Activated CD8-positive, alpha-beta T cell treated with anti-CD3 and anti-CD28 coated beads for 36 hours (primary cell): ENCODE measurements around the gene KCNS1. TPM values are rescaled to one million over a fixed set of nuclear protein-coding genes. Genes with fewer than 3 reads are reported as not detected.

Experiments
- ATAC-seq: fragments of 200-7000 bp; cut with Tn5 transposase; one replicate; pipeline ENCODE4 v1.10.0; 2021; ENCODE audit warnings: mild to moderate bottlenecking, moderate library complexity
- CTCF ChIA-PET: fragments of 350-600 bp; sonication (Branson Sonifier 250); formaldehyde crosslinking; loops from one replicate; lab custom pipeline; 2021; ENCODE audit warnings: antibody characterized with exemption; lab: Charles Lee
- POLR2A ChIA-PET: fragments of 350-600 bp; sonication (Branson Sonifier 250); formaldehyde crosslinking; loops from one replicate; lab custom pipeline; 2021; ENCODE audit warnings: antibody characterized with exemption; lab: Charles Lee
- DNase-seq: peaks from one replicate; pipeline ENCODE4 v3.0.0-alpha.2; 2020
- H3K27ac Mint-ChIP-seq: one replicate; pipeline ENCODE4 v1.8.0; 2021; ENCODE audit warnings: mild to moderate bottlenecking, mixed read lengths
- H3K27me3 Mint-ChIP-seq: one replicate; pipeline ENCODE4 v1.8.0; 2021; ENCODE audit warnings: mixed read lengths
- H3K36me3 Mint-ChIP-seq: one replicate; pipeline ENCODE4 v1.8.0; 2021; ENCODE audit warnings: low read depth, mixed read lengths
- H3K4me1 Mint-ChIP-seq: one replicate; pipeline ENCODE4 v1.8.0; 2021; ENCODE audit warnings: low read depth, mixed read lengths
- H3K4me3 Mint-ChIP-seq: one replicate; pipeline ENCODE4 v1.8.0; 2021; ENCODE audit warnings: mild to moderate bottlenecking, moderate library complexity, mixed read lengths
- H3K9me3 Mint-ChIP-seq: one replicate; pipeline ENCODE4 v1.8.0; 2021; ENCODE audit warnings: mixed read lengths
- CTCF ChIP-seq: fragments of 200-600 bp; IDR thresholded peaks from one replicate; pipeline ENCODE4 v1.8.0; 2022; ENCODE audit warnings: antibody characterized with exemption, mild to moderate bottlenecking
- intact Hi-C: fragments of 100-400 bp; cut with micrococcal nuclease; formaldehyde crosslinking; loops from one replicate; pipeline ENCODE4 v1.10.0; 2022
- total RNA-seq, 2 experiments: library from RNA; stranded (reverse); gene quantifications; one replicate each; pipeline ENCODE4 v1.2.3, GENCODE V29; 2021

KCNS1 gene
- total RNA-seq, 2 experiments from 2014 or later, result 0.38 to 0.54 TPM

DNA sequence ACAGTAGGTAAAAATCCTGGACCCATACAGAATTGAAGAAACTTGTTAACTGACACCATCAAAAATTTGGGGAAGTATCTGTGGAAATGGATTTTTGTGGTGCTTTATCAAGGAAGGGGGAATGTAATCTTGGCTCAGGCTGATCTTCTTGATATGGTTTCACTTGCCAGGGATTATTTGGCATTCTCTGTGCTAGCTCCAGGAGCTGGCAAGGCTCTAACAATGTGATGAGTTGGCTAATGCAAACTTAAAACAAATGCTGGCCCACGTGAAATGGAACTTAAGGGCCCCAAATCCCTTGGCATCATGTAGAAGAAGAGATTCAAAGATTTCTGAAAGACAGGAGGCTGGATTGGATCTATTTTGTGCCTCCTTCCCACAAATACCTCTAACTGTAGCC is 13.1 kb downstream of the KCNS1 start:
- DNase-seq (no peak), ATAC-seq (no peak)
- Mint-ChIP-seq H3K4me3 (no peak overlapping the region), H3K4me1 (peaks cover 2% of the 10 kb centered on the region), H3K27me3 (no peaks in the 10 kb centered on the region), H3K27ac (no peak overlapping the region), H3K36me3 (peaks cover 51% of the 10 kb centered on the region), H3K9me3 (peaks cover 1% of the 10 kb centered on the region)
- CTCF ChIA-PET, result interaction anchor here (2.1 to 3.9 kb wide), 3 partner anchors 9 to 44 kb away, joined by 6 to 28 read pairs (median 9); no protein-coding TSS in a partner anchor
- no peak for TF ChIP-seq CTCF
- intact Hi-C loops, result no loop called here
- POLR2A ChIA-PET, result no interaction called here

- ATAC-seq (no peak), DNase-seq (no peak)
- no peaks in the 10 kb centered on the region for H3K27me3 Mint-ChIP-seq
- H3K27ac Mint-ChIP-seq, result peak overlapping the region; percentile 30
- intact Hi-C loops, result no loop called here
- ChIA-PET POLR2A (interaction anchor here (0.8 to 1.5 kb wide), 3 partner anchors 8 to 15 kb away, joined by 3 to 4 read pairs (median 3); no protein-coding TSS in a partner anchor), CTCF (interaction anchor here (0.6 to 3.9 kb wide), 5 partner anchors 9 to 130 kb away, joined by 3 to 28 read pairs (median 6); no protein-coding TSS in a partner anchor)
- peaks cover 56% of the 10 kb centered on the region for H3K36me3 Mint-ChIP-seq
- H3K9me3 Mint-ChIP-seq, result peaks cover 2% of the 10 kb centered on the region
- TF ChIP-seq CTCF, result no peak
- H3K4me1 Mint-ChIP-seq, result peaks cover 2% of the 10 kb centered on the region
- no peak overlapping the region for H3K4me3 Mint-ChIP-seq
Measured at GRCh38 chr20:45087097-45087790, 13.7 kb downstream of the KCNS1 start.

DNA sequence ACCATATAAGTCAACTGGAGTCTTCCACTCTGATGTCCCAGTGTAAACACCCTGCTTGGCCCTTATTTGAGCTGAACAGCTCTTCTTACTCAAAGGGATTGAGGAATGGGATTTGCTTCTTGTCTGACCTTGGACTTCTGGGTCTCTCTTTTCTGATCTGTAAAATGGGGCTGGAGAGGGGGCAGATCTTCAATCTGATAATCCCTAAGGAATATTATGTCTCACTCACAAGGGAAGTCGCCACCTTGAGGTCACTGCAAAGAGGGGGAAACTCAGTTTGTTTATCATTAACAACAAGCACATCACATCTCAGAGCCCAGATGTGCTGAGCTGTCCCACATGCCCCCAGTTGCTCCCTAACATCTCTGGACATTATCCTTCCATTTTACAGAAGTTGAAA is 15.1 kb downstream of the KCNS1 start:
- ATAC-seq (no peak), DNase-seq (no peak)
- Mint-ChIP-seq H3K9me3 (peaks cover 7% of the 10 kb centered on the region), H3K4me3 (no peak overlapping the region), H3K36me3 (peaks cover 70% of the 10 kb centered on the region), H3K4me1 (peaks cover 2% of the 10 kb centered on the region), H3K27me3 (no peaks in the 10 kb centered on the region), H3K27ac (peak overlapping the region; percentile 35)
- CTCF ChIA-PET, result interaction anchor here (0.8 to 3.9 kb wide), 4 partner anchors 11 to 128 kb away, joined by 3 to 28 read pairs (median 6); no protein-coding TSS in a partner anchor
- TF ChIP-seq CTCF, result no peak
- POLR2A ChIA-PET, result interaction anchor here (0.8 to 1.5 kb wide), 3 partner anchors 10 to 47 kb away, joined by 3 to 4 read pairs (median 3); no protein-coding TSS in a partner anchor
- intact Hi-C loops, result no loop called here

DNA sequence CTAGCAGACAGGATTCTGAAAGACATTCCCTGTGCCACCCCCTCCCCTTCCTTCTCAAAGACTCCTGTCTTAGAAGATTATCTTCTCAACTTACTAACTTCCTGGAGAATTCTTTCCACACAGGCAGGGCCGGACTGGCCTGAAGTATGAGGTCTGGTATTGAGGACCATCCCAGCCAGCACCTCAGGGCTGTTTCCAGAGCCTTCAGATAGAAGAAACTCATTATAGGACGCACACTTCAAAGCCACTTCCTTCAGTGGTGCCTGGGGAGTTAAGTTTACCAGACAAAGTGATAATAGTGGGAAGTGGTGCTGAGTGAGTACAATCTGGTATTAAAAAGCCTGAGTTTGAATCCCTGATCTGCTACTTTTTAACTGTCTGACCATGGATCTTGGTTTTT is 15.6 kb downstream of the KCNS1 start:
- intact Hi-C loops, result no loop called here
- CTCF ChIA-PET, result interaction anchor here (3.9 kb wide), 1 partner anchor 11 kb away, joined by 28 read pairs; no protein-coding TSS in a partner anchor
- TF ChIP-seq CTCF, result no peak
- POLR2A ChIA-PET, result no interaction called here
- peak overlapping the region; percentile 35 for H3K27ac Mint-ChIP-seq
- DNase-seq, result no peak
- H3K36me3 Mint-ChIP-seq, result peaks cover 73% of the 10 kb centered on the region
- ATAC-seq, result no peak
- H3K27me3 Mint-ChIP-seq, result no peaks in the 10 kb centered on the region
- no peak overlapping the region for H3K4me3 Mint-ChIP-seq
- H3K4me1 Mint-ChIP-seq, result peaks cover 2% of the 10 kb centered on the region
- H3K9me3 Mint-ChIP-seq, result peaks cover 7% of the 10 kb centered on the region

DNA sequence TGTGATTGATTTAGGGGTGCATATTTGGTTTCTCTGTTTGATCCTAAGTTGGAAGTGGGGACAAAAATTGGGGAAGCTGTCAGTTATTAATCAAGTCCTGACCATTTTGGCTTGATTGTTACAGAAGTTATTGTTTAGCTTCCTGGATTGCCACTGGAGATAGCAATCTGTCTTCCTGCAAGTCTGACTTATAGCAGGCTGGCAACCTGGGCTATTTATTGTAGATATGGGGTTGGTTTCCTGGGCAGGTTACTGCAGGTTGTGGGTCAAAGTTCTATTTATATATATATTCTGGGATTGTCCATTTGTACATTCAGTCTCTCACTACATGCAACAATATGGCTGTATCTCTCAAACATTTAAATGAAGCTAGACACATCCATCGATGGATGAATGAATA is 17.8 kb downstream of the KCNS1 start:
- TF ChIP-seq CTCF, result no peak
- Mint-ChIP-seq H3K27me3 (no peaks in the 10 kb centered on the region), H3K27ac (peak overlapping the region; percentile 17), H3K36me3 (peaks cover 80% of the 10 kb centered on the region), H3K4me1 (peaks cover 4% of the 10 kb centered on the region), H3K9me3 (peaks cover 10% of the 10 kb centered on the region), H3K4me3 (no peak overlapping the region)
- intact Hi-C loops, result no loop called here
- ATAC-seq (no peak), DNase-seq (no peak)
- ChIA-PET CTCF (interaction anchor here (0.9 to 3.8 kb wide), 6 partner anchors 13 to 129 kb away, joined by 3 to 34 read pairs (median 7); no protein-coding TSS in a partner anchor), POLR2A (interaction anchor here (0.7 kb wide), 1 partner anchor 142 kb away, joined by 3 read pairs; no protein-coding TSS in a partner anchor)
